Mucosa of stomach (tissue), 1 donor: Measurements from ENCODE around the gene XG.
"Not testable (repeated sequence)": the region's sequence is repeated elsewhere in the genome, so short reads cannot be mapped to it uniquely, and the experiment has no call there.

Source experiments
- H3K27me3 ChIP-seq: one replicate; pipeline ENCODE4 v1.7.0; 2013; ENCODE audit warnings: mild to moderate bottlenecking, low read length; ENCODE audit not compliant: control insufficient read depth, insufficient read depth
- H3K36me3 ChIP-seq: one replicate; pipeline ENCODE4 v1.7.0; 2013; ENCODE audit warnings: low read length; ENCODE audit not compliant: control insufficient read depth, insufficient read depth
- H3K4me1 ChIP-seq: one replicate; pipeline ENCODE4 v1.7.0; 2013; ENCODE audit warnings: mild to moderate bottlenecking, low read length; ENCODE audit not compliant: control insufficient read depth, insufficient read depth
- H3K4me3 ChIP-seq: one replicate; pipeline ENCODE4 v1.7.0; 2013; ENCODE audit warnings: low read length
- H3K9ac ChIP-seq: one replicate; pipeline ENCODE4 v1.7.0; 2013; ENCODE audit warnings: mild to moderate bottlenecking, low read length, moderate library complexity
- H3K9me3 ChIP-seq: one replicate; pipeline ENCODE4 v1.7.0; 2013; ENCODE audit warnings: mild to moderate bottlenecking, low read length, moderate library complexity; ENCODE audit not compliant: control insufficient read depth
- donor health status: Pancreatic carcinoma.

XG gene

DNA sequence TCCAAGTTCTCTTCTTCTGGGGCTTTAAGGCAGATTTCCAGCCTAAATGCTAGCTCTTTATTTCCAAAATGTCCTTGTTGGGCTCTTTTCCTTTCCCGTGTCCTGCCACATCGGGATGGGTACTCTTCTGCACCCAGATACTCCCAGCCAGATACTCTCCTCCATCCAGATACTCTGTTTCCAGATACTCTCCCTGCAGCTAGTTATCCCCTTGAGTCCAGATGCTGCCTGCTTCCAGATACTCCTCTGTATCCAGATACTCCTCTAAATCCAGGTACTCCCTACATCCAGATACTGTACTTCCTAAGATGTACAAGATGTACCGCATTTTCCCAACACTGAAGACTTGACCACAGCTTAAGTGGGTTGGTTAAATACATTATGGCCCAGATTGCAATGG lies 10.5 kb upstream of the XG start:
- H3K9me3 ChIP-seq = no peaks in the 10 kb centered on the region
- H3K36me3 ChIP-seq = no peaks in the 10 kb centered on the region
- H3K4me1 ChIP-seq = no peaks in the 10 kb centered on the region
- no peak overlapping the region for H3K4me3 ChIP-seq
- H3K9ac ChIP-seq = no peak overlapping the region
- H3K27me3 ChIP-seq = no peaks in the 10 kb centered on the region

DNA sequence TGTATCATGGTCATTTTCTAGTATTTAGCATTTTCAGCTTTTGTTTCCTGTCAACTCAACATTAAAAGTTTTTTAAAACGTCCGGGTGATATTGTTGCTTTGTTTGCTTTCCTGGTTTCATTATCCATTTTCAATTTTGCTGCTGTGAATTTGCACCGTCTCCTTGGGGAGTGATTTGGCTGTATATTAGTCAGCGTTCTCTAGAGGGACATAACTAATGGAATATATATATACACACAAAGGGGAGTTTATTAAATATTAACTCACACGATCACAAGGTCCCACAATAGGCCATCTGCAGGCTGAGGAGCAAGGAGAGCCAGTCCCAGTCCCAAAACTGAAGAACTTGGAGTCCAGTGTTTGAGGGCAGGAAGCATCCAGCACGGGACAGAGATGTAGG lies 5.6 kb upstream of the XG start:
- not testable (repeated sequence) for H3K36me3 ChIP-seq, H3K4me1 ChIP-seq, H3K27me3 ChIP-seq, H3K9me3 ChIP-seq, H3K4me3 ChIP-seq
- peak overlapping the region; percentile 11 for H3K9ac ChIP-seq

DNA sequence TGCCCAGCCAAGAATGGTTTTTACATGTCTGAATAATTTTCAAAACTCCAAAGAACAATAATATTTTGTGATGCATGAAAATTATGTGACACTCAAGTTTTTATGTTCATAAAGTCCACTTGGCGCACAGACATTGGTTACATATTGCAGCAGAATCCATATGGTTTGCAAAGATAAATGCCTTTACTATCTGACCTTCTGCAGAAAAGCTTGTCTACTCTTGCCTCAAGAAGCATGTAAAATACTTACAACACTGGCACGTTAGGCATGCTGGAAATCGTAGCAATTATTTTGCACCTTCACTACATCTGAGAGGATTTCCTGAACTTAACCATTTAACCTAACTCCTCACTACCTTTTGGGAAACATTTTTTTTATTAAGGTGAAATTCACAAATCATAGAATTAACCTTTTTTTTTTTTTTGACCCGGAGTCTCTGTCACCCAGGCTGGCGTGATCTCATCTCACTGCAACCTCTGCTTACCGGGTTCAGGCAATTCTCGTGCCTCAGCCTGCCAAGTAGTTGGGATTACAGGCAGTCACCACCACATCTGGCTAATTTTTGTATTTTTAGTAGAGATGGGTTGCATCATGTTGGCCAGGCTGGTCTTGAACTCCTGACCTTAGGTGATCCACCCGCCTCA lies 3.5 kb upstream of the XG start:
- Histone ChIP-seq H3K9me3 (no peaks in the 10 kb centered on the region), H3K36me3 (no peaks in the 10 kb centered on the region), H3K4me1 (no peaks in the 10 kb centered on the region), H3K27me3 (no peaks in the 10 kb centered on the region), H3K4me3 (no peak overlapping the region), H3K9ac (no peak overlapping the region)

DNA sequence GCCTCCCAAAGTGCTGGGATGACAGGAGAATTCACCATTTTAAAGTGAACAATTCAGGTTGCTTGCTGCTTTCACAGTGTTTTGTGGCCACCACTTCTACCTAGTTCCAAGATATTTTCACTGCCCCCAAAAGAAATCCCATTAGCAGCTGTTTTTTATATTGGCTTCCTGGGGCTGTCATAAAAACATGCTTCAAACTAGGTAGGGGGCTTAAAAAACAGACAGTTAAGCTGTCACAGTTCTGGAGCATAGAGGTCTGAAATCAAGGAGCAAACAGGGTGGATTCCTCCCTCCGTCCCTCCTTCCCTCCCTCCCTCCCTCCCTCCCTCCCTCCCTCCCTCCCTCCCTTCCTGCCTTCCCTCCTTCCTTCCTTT lies 3.0 kb upstream of the XG start:
- no peaks in the 10 kb centered on the region for H3K27me3 ChIP-seq
- no peak overlapping the region for H3K9ac ChIP-seq
- H3K9me3 ChIP-seq = no peaks in the 10 kb centered on the region
- H3K4me1 ChIP-seq = no peaks in the 10 kb centered on the region
- no peaks in the 10 kb centered on the region for H3K36me3 ChIP-seq
- no peak overlapping the region for H3K4me3 ChIP-seq

DNA sequence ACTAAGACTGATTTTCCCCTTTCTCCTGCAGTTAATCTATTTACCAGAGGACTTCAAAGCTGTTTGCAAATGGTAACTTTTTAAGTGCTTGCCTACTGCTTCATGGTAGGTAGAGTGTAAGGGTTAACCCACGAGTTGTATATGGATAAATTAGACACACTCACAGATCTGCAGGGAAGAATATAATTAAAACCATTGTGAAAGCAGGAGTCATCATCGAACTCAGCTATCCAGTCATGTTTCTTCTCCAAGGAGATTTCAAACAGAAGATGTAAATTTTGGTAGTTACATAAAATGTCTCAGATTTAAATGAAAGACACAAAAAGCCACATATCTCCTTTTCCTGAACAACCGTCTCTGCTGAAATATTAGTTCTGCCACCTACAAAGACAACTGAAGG lies 549 bp upstream of the XG start:
- no peaks in the 10 kb centered on the region for H3K9me3 ChIP-seq
- no peak overlapping the region for H3K4me3 ChIP-seq
- no peaks in the 10 kb centered on the region for H3K36me3 ChIP-seq
- H3K4me1 ChIP-seq = no peaks in the 10 kb centered on the region
- no peaks in the 10 kb centered on the region for H3K27me3 ChIP-seq
- no peak overlapping the region for H3K9ac ChIP-seq

DNA sequence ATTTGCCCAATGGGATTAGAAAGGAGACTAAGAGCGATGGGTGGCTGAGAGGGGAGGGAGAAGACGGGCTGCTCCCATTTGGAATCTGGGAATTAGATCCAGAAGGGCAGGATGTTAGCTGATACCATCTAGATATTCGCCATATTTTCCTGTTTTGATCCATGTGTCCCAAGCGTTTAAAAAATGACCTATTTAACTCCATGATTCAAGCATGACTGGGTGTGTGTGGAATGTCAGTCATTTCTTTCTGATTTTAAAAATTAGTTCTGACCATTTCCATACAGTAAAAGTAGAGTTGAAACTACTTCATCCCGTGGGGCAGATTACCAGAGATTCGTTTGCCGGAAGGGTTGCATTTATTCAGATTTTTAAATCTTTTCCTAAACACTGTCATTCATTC lies 601 bp downstream of the XG start:
- not testable (repeated sequence) for H3K36me3 ChIP-seq, H3K4me3 ChIP-seq, H3K27me3 ChIP-seq, H3K9ac ChIP-seq, H3K9me3 ChIP-seq, H3K4me1 ChIP-seq

DNA sequence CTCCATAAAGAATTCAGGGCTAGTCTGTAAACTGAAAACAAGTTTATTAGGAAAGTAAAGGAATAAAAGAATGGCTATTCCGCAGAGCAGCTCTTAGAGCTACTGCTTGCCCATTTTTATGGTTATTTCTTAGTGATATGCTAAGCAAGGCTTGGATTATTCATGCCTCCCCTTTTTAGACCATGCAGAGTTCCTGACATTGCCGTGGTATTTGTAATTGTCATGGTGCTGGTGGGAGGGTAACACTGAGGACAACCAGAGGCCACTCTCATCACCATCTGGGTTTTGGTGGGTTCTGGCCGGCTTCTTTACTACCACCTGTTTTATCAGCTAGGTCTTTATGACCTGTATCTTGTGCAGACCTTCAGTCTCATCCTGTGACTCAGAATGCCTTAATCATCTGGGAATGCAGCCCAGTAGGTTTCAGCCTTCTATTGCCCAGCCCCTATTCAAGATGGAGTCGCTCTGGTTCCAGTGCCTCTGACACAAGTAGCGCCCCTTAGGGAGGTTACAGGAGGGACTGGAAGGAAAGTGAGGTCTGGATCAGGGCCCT lies 3.4 kb downstream of the XG start:
- not testable (repeated sequence) for H3K4me1 ChIP-seq, H3K36me3 ChIP-seq, H3K9me3 ChIP-seq, H3K4me3 ChIP-seq, H3K9ac ChIP-seq, H3K27me3 ChIP-seq

DNA sequence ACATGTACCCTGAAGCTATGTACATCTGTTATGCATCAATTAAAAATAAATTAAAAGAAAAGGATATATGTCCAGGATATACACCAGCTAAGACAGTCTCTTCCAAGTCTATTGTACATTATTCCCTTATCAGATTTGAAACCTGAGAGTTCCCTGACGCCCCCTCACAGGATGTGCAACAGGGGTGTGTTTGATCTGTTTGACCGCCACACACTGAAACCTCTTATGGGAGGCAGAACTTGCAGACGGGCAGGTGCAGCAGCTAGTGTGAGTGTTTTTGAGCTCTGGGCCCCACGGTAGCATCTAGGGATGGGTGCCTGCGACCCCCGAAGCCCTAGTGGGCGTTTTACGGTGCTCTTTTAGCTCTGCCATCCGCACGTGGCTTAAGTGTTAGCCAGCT lies 4.7 kb downstream of the XG start:
- no peak overlapping the region for H3K9ac ChIP-seq
- H3K9me3 ChIP-seq = no peaks in the 10 kb centered on the region
- H3K36me3 ChIP-seq = no peaks in the 10 kb centered on the region
- no peaks in the 10 kb centered on the region for H3K4me1 ChIP-seq
- H3K4me3 ChIP-seq = no peak overlapping the region
- no peaks in the 10 kb centered on the region for H3K27me3 ChIP-seq

DNA sequence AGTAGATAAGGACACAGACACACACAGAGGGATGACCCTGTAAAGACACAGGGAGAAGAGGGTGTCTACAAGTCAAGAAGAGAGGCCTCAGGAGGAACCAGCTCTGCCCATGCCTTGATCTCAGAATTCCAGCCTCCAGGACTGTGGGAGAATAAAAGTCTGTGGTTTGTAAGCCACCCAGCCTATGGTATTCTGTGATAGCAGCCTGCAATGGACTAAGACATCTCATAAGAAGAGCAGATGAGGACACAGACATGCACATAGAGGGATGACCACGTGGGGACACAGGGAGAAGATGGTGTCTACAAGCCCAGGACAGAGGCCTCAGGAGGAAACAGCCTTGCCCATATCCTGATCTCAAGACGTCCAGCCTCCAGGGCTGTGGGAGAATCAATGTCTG lies 9.4 kb downstream of the XG start:
- Histone ChIP-seq H3K4me1 (no peaks in the 10 kb centered on the region), H3K27me3 (no peaks in the 10 kb centered on the region), H3K4me3 (no peak overlapping the region)

DNA sequence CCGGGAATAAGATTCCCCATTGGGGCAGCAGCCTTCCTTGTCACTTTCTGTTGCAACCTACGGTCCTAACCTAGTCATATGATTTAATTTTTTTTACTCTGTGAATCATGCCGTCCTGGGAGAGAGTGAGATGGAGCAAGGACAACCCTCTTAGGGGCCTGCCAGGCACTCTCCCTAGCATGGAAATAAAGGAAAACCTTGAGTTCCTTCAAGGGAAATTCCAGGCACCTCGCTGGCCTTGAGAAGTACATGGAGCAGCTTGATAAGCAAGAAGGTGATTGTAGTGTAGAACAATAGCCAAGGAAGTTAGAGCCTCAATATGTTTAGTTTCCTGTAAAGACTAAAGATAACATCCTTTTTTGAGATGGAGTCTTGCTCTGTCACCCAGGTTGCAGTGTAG lies 10.8 kb downstream of the XG start:
- not testable (repeated sequence) for H3K9ac ChIP-seq, H3K36me3 ChIP-seq

More for the DNA sequence above, 9.4 kb downstream of the XG start:
- H3K36me3 ChIP-seq = no peaks in the 10 kb centered on the region
- no peaks in the 10 kb centered on the region for H3K9me3 ChIP-seq
- no peak overlapping the region for H3K9ac ChIP-seq

DNA sequence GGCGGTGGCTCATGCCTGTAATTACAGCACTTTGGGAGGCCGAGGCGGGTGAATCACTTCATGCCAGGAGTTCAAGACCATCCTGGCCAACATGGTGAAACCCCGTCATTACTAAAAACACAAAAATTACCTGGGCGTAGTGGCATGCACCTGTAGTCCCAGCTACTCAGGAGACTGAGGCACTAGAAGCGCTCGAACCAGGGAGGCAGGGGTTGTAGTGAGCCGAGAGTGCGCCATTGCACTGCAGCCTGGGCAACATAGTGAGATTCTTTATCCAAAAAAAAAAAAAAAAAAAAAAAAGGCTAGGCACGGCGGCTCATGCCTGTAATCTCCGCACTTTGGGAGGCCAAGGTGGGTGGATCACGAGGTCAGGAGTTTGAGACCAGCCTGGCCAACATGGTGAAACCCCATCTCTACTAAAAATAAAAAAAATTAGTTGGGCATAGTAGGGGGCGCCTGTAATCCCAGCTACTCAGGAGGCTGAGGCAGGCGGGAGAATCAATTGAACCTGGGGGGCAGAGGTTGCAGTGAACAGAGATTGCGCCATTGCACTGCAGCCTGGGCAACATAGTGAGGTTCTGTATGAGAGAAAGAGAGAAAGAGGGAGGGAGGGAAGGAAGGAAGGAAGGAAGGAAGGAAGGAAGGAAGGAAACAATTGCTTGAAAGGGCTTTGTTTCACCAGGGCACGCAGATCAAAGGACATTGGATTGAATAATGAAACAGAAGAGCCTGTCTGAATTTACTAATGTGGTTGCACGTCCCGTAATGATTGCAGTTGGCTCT lies 13.1 kb downstream of the XG start:
- not testable (repeated sequence) for H3K36me3 ChIP-seq, H3K27me3 ChIP-seq, H3K9ac ChIP-seq, H3K4me3 ChIP-seq, H3K9me3 ChIP-seq, H3K4me1 ChIP-seq

More for the DNA sequence above, 10.8 kb downstream of the XG start:
- H3K27me3 ChIP-seq, H3K9me3 ChIP-seq, H3K4me3 ChIP-seq, H3K4me1 ChIP-seq: not testable (repeated sequence)

DNA sequence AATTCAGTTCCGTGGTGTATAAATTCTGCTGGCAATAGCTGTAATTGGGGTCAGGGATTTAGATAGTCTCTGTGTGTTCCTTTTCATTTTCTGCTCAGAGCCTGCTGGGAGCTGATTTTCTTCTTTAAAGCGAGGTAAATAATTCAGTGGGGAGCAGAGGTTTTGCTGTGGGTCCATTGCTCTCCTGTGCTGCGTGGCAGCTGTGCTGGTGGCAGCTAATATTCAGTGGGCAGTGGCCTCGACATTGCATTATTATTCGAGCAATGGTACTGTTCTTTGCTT lies 13.7 kb downstream of the XG start:
- Histone ChIP-seq H3K36me3 (no peaks in the 10 kb centered on the region), H3K9ac (no peak overlapping the region), H3K27me3 (no peaks in the 10 kb centered on the region), H3K9me3 (no peaks in the 10 kb centered on the region), H3K4me3 (no peak overlapping the region), H3K4me1 (peaks cover 9% of the 10 kb centered on the region)

DNA sequence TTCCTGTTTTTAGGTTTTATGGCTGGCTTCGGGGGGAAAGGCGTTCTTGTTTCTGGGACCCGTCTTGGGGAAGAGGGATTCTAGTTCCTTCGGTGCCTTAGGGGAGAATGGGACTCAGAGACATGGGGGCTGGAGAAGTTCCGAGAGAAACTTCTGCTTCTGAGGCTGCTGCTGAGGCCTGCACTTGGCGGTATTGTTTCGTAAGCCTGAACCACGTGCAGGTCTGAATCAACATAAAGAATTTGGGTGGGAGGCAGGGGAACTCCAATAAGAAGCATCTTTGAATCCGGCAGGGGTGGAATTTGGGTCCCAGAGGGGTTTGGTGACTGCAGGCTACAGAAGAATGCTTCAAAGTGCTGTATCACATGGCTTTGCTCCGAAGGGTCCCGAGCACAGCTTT lies 15.1 kb downstream of the XG start:
- Histone ChIP-seq H3K9me3 (no peaks in the 10 kb centered on the region), H3K4me1 (peaks cover 9% of the 10 kb centered on the region), H3K9ac (no peak overlapping the region)

More for the DNA sequence above, 15.1 kb downstream of the XG start:
- H3K4me3 ChIP-seq = no peak overlapping the region
- H3K36me3 ChIP-seq = no peaks in the 10 kb centered on the region
- no peaks in the 10 kb centered on the region for H3K27me3 ChIP-seq
